Activated CD4-positive, alpha-beta T cell treated with anti-CD3 and anti-CD28 coated beads, Interleukin-2, amount 10 ng/mL, durations not matched to agents 7 days and 5 days (primary cell): ENCODE results near the gene HCN4. TPM values are rescaled to one million over a fixed set of nuclear protein-coding genes. Genes with fewer than 3 reads are reported as not detected.

Experiments
- CTCF ChIA-PET: fragments of 350-600 bp; sonication (Branson Sonifier 250); formaldehyde crosslinking; loops from one replicate; lab custom pipeline; 2021; ENCODE audit warnings: antibody characterized with exemption; lab: Charles Lee
- POLR2A ChIA-PET: fragments of 350-600 bp; sonication (Branson Sonifier 250); formaldehyde crosslinking; loops from one replicate; lab custom pipeline; 2021; ENCODE audit warnings: antibody characterized with exemption; lab: Charles Lee
- DNase-seq: peaks from one replicate; pipeline ENCODE4 v3.0.0-alpha.2; 2020
- H3K27ac Mint-ChIP-seq: one replicate; pipeline ENCODE4 v1.8.0; 2021; ENCODE audit warnings: mild to moderate bottlenecking, moderate library complexity, mixed read lengths
- H3K27me3 Mint-ChIP-seq: one replicate; pipeline ENCODE4 v1.8.0; 2021; ENCODE audit warnings: mixed read lengths
- H3K36me3 Mint-ChIP-seq: one replicate; pipeline ENCODE4 v1.8.0; 2021; ENCODE audit warnings: low read depth, mixed read lengths
- H3K4me1 Mint-ChIP-seq: one replicate; pipeline ENCODE4 v1.8.0; 2021; ENCODE audit warnings: mixed read lengths
- H3K4me3 Mint-ChIP-seq: one replicate; pipeline ENCODE4 v1.8.0; 2021; ENCODE audit warnings: mild to moderate bottlenecking, moderate library complexity, mixed read lengths
- H3K9me3 Mint-ChIP-seq: one replicate; pipeline ENCODE4 v1.8.0; 2021; ENCODE audit warnings: mixed read lengths
- total RNA-seq, 2 experiments: library from RNA; stranded (reverse); gene quantifications; one replicate each; pipeline ENCODE4 v1.2.3, GENCODE V29; 2021

The HCN4 gene
- total RNA-seq, 2 experiments from 2014 or later = not detected

DNA sequence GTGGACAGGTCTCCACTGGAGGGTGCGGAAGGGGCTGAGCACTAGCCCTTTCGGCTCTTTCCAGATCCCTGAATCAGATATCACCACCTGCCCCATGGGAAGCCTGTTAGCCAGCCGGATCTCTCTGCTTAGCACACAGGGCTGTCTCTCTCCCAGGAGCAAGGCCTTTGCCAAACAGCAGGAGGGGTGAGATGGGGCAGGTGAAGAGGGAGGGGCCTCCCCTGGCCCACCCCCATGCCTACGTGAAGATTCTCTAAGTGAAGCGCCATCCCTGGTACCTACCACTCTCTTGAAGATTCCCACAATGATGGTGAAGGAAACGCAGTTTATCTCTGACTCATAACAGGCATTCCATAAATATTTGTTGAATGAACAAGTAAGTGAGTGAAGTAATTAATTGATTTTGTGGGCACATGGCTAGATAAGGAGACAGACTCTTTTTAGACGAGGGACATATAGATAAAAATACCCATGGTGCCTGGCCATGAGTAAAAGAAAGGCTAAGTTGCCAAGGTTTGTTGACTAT is 19.6 kb upstream of the HCN4 start:
- CTCF ChIA-PET = no interaction called here
- POLR2A ChIA-PET = no interaction called here

DNA sequence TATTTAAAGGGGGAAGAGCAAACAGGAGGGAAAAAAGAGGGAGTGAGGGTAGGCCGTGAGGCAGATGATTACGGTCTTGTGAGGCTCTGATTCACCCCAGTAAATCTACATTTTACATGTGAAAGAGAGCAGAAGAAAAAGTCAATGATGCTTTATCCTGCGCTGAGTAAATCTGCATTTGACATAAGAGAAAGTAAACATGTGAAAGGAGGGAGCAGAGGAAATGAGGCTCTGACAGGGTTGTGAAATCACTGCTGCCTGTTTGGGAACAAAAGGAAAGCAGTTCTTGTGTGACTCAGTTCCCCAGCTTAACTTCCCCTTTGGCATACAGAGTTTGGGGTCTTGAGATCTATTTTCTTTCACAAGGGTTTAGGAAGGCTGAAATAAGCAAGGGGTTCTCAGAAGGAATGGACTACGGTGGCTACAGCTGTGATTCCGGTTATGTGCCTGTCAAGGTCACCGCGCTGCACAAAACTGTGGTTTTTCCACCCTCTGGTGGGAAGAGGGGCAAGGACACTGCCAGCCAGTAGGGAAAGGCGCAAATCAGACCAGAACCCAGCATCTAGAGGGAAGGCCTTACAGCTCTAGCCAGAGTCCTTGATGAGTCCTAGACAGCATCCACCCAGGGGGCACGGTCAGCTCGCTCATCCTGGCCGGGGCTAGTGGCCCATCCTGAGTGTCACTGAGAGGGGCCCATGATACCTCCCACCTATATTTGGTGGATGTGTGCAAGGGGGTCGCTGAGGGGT is 18.9 kb upstream of the HCN4 start:
- Mint-ChIP-seq H3K27ac (no peak overlapping the region), H3K4me1 (no peaks in the 10 kb centered on the region), H3K4me3 (no peak overlapping the region), H3K27me3 (peaks cover 8% of the 10 kb centered on the region), H3K9me3 (no peaks in the 10 kb centered on the region), H3K36me3 (no peaks in the 10 kb centered on the region)
- CTCF ChIA-PET = no interaction called here
- POLR2A ChIA-PET = no interaction called here
- DNase-seq = no peak

More for the DNA sequence above, 19.6 kb upstream of the HCN4 start:
- H3K27ac Mint-ChIP-seq = no peak overlapping the region
- H3K4me3 Mint-ChIP-seq = no peak overlapping the region
- DNase-seq = no peak
- H3K36me3 Mint-ChIP-seq = no peaks in the 10 kb centered on the region
- H3K9me3 Mint-ChIP-seq = no peaks in the 10 kb centered on the region
- H3K4me1 Mint-ChIP-seq = no peaks in the 10 kb centered on the region
- peaks cover 8% of the 10 kb centered on the region for H3K27me3 Mint-ChIP-seq

DNA sequence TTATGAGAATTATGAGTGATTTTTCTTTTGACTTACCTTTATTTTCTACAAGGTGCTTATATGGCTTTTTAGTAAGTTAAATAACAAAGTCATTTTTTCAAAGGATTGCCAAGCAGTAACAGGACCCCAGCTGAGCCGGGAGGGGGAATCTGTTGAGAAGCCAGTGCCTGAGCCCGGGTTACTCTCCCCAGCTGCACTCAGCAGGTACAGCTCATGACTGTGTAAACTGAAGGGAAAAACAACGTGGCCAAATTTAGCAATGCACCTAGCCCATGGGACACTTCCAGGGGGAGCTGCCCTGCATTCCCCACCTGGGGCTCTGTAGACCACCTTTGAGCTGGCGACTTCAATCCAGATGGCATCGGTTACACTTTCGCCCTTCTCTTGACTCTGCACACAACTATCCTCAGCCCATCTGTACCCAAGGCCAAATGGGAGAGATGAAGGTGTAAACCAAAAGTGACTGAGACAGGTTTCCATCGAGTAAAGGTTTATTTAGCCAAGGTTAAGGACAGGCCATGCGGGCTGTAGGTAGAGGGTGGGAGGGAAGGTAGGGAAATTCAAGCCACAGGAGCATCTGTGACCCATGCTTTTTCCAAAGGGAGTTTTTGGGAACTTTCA is 18.2 kb upstream of the HCN4 start:
- DNase-seq = no peak
- H3K4me1 Mint-ChIP-seq = no peaks in the 10 kb centered on the region
- no peak overlapping the region for H3K27ac Mint-ChIP-seq
- H3K36me3 Mint-ChIP-seq = no peaks in the 10 kb centered on the region
- no peaks in the 10 kb centered on the region for H3K9me3 Mint-ChIP-seq
- H3K27me3 Mint-ChIP-seq = peaks cover 8% of the 10 kb centered on the region
- H3K4me3 Mint-ChIP-seq = no peak overlapping the region
- CTCF ChIA-PET = no interaction called here
- POLR2A ChIA-PET = no interaction called here

DNA sequence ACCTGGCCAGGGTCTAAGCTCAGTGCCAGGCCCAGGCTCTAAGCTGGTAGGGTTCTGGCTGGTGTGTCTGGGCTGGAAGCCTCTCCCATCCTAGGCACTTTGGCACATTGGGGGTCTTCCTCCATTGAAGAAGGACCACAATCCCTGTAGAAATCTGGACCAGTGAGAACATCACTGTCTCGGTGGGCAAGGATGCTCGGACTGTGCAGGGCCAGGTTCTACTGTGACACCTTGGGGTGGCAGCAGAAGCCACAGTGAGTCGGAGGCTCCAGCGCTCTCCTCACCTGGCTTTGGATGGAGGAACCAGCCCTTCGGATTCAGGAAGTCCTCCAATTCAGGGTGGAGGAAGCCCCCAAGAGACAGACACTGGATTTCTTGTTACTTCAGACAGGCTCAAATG is 17.5 kb upstream of the HCN4 start:
- no peak overlapping the region for H3K27ac Mint-ChIP-seq
- no peak for DNase-seq
- no peaks in the 10 kb centered on the region for H3K4me1 Mint-ChIP-seq
- H3K27me3 Mint-ChIP-seq = peaks cover 8% of the 10 kb centered on the region
- no peaks in the 10 kb centered on the region for H3K9me3 Mint-ChIP-seq
- H3K36me3 Mint-ChIP-seq = no peaks in the 10 kb centered on the region
- CTCF ChIA-PET = no interaction called here
- POLR2A ChIA-PET = no interaction called here
- no peak overlapping the region for H3K4me3 Mint-ChIP-seq

DNA sequence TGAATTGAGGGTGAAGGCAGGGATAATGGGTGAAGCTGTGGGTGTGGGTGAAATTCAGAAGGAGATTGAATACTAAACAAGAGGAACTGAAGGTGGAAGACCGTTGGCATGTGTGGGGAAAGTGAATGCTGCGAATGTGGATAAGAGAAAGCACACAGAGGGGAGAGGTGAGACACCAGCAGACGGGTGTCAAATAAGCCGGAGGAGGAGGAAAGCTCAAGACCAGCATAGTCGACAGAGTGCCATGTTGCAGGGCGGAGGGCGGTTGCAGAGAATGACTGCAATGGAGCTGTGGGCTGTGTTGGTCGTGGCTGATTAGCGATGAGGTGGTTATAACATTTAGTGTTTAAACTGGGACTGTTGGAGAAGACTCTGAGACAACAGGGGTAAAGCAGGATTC is 16.4 kb upstream of the HCN4 start:
- Mint-ChIP-seq H3K4me3 (no peak overlapping the region), H3K27ac (no peak overlapping the region), H3K36me3 (no peaks in the 10 kb centered on the region), H3K9me3 (no peaks in the 10 kb centered on the region), H3K4me1 (no peaks in the 10 kb centered on the region), H3K27me3 (peaks cover 8% of the 10 kb centered on the region)
- ChIA-PET POLR2A (no interaction called here), CTCF (no interaction called here)
- no peak for DNase-seq

DNA sequence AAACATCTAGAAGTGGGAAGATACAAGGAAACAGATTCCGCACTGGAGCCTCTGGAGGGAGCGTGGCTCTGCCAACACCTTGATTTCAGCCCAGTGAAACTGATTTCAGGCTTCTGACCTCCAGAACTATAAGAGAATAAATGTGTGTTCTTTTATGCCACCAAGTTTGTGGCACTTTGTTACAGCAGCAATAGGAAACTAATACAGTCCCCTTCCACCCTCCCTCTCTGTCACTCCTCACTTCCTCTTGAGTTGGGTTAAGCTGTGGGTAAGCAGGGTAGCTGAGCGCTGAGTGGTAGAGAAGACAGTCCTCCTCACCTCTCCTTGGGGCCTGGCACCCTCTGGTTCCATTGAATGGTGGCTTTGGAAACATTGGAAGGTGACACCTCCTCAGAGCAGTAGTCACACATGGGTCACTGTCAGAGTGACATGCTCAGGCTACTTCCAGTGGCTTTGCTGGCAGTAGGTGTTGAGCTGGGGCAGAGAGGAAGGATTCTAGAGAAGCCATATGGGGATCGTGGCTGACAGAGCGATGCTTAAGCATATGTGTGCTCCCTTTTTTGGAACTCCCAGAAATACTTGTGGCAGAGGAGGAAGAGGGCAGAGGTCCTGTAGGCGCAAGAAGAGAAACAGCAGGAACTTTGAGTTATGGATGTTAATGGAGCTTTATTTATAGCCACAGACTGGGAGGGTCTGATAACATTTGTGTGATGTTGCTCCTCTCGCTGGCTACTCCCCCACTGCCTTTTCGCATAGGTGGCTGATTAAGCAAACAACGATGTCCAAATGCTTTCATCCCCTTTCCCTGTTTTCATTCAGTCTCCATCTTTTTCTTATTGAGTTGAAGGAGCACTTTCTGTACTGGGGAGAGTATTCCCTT is 14.8 kb upstream of the HCN4 start:
- no peaks in the 10 kb centered on the region for H3K9me3 Mint-ChIP-seq
- no peaks in the 10 kb centered on the region for H3K36me3 Mint-ChIP-seq
- no peak overlapping the region for H3K27ac Mint-ChIP-seq
- ChIA-PET POLR2A (interaction anchor here (0.7 kb wide), 1 partner anchor 172 kb away, joined by 3 read pairs; no protein-coding TSS in a partner anchor), CTCF (no interaction called here)
- H3K4me1 Mint-ChIP-seq = no peaks in the 10 kb centered on the region
- DNase-seq = no peak
- H3K4me3 Mint-ChIP-seq = no peak overlapping the region
- peaks cover 11% of the 10 kb centered on the region for H3K27me3 Mint-ChIP-seq

DNA sequence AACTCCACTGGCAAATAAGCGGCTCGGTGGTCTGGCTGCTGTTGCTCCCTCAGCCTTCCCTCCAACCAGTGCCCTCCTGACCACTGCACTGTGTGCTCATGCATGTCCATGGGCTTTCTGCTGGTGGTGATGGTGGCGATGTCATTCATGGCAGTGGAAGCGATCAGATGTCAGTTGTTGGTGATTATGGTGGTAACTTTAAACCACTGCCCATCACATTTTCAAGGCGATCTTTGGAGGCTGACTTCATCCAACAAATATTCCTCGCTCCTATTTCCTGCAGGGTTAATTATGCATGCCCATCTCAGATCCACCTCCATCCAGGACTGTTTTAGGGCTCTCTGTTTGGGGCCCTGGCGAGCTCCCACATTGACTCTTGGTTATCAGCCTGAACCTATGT is 13.4 kb upstream of the HCN4 start:
- no peak overlapping the region for H3K4me3 Mint-ChIP-seq
- POLR2A ChIA-PET = no interaction called here
- no peak for DNase-seq
- H3K9me3 Mint-ChIP-seq = no peaks in the 10 kb centered on the region
- CTCF ChIA-PET = no interaction called here
- no peaks in the 10 kb centered on the region for H3K4me1 Mint-ChIP-seq
- H3K27me3 Mint-ChIP-seq = peaks cover 11% of the 10 kb centered on the region
- no peak overlapping the region for H3K27ac Mint-ChIP-seq
- no peaks in the 10 kb centered on the region for H3K36me3 Mint-ChIP-seq

DNA sequence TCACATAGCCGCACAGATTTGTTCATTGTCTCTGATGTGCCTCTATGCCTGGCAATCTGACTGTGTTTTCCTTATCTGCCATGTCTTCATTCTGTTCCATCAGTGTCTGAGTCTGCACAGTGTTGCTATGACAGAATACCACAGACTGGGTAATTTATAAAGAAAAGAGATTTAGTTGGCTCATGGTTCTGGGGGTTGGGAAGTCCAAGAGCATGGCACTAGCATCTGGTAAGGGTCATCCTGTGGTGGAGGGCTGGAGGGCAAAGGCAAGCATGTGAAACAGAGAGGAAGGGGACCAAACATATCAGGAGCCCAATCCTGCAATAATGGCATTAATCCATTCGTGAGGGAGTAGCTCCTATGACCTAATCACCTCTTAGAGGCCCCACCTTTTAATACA is 11.9 kb upstream of the HCN4 start:
- Mint-ChIP-seq H3K36me3 (no peaks in the 10 kb centered on the region), H3K4me3 (no peak overlapping the region), H3K27me3 (peaks cover 9% of the 10 kb centered on the region), H3K4me1 (no peaks in the 10 kb centered on the region), H3K27ac (no peak overlapping the region), H3K9me3 (peaks cover 5% of the 10 kb centered on the region)
- CTCF ChIA-PET = no interaction called here
- POLR2A ChIA-PET = interaction anchor here (0.6 kb wide), 1 partner anchor 68 kb away, joined by 3 read pairs; no protein-coding TSS in a partner anchor
- no peak for DNase-seq

DNA sequence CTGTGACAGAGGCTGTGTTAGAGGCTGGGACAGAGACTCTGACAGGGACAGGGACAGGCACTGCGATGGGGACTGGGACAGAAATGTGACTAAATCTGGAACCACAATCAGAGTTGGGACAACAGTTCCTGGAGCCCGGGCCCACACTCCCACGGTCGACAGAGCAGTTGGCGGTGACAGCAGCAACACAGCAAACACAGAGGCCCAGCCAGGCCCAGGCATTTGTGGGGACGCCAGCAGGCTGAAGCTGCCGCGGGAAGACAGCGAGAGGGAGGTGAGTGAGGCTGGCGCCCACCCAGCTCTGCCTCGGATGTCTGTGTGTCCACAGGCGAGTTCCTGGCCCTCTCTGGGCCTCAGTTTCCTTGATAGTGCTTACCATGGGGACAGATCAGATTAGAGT is 9.3 kb upstream of the HCN4 start:
- Mint-ChIP-seq H3K36me3 (no peaks in the 10 kb centered on the region), H3K4me1 (no peaks in the 10 kb centered on the region), H3K27ac (no peak overlapping the region), H3K4me3 (no peak overlapping the region), H3K27me3 (peaks cover 3% of the 10 kb centered on the region), H3K9me3 (peaks cover 5% of the 10 kb centered on the region)
- ChIA-PET POLR2A (no interaction called here), CTCF (no interaction called here)
- DNase-seq = no peak

DNA sequence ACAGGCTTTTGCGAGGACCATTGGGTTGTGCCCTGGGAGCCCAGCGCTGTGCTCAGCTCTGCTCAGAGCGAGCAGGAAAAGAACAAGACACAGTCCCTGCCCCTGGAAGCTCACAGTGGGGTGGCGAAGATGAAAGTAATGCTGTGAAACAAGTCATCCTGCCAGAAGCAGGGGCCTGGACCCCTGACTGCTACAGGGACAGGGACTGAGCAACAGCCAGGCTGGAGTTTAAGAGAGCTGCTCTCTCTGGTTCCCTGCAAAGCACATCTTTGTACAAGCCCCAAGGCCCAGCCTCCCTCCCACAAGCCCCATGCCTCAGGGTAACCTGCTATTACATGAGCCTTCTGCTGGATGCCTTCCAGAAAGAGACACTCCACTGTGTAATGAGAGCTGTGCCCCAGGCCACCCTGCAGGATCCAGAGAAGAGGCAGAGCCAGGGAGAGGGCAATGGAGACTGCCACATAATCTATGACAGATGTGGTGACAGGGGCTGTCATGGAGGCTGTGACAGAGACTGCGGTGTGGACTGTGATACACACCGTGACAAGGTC is 7.1 kb upstream of the HCN4 start:
- Mint-ChIP-seq H3K4me3 (no peak overlapping the region), H3K4me1 (no peaks in the 10 kb centered on the region), H3K27me3 (peaks cover 18% of the 10 kb centered on the region), H3K36me3 (no peaks in the 10 kb centered on the region), H3K27ac (no peak overlapping the region), H3K9me3 (peaks cover 5% of the 10 kb centered on the region)
- ChIA-PET POLR2A (no interaction called here), CTCF (no interaction called here)
- no peak for DNase-seq

DNA sequence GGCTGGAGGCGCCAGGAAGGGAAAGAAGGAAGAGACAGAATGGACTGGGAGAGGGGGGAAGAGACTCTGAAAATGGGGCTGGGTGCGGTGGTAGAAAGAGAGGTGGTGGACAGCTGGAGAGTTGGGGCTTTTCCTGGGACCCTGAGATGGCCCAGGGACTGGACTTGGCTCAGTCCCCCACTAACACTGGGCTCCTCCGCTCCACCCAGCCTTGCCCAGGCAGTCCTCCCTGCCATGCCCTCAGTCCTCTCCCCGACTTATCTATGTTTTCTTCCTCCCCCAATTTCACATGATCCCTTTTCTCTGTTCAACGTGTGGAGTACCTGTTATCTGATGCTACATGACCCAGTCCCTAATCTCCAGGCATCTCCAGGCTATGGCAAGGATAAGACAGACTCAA is 6.3 kb upstream of the HCN4 start:
- no peak for DNase-seq
- Mint-ChIP-seq H3K27me3 (peaks cover 27% of the 10 kb centered on the region), H3K9me3 (peaks cover 5% of the 10 kb centered on the region), H3K4me1 (peaks cover under 1% of the 10 kb centered on the region), H3K4me3 (no peak overlapping the region), H3K36me3 (no peaks in the 10 kb centered on the region), H3K27ac (no peak overlapping the region)
- CTCF ChIA-PET = no interaction called here
- POLR2A ChIA-PET = no interaction called here

DNA sequence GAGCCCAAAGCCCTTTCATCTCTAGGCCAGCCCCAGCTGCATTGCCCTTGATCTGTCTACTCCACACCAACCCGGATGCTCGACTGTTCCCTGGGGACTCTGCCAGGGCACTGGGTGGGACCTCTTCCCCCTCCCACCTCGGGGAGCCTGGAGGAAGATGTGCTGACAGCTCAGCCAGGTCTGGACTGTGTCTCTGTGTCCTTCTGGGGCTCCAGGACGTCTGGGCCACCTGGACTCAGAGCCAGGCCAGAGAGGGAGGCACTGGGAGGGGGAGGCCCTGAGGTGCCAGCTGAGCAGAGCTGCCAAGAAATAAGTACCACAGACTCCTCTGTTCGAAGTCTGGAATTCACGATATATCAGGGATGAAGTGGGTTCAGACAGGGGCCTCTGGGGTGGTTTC is 5.8 kb upstream of the HCN4 start:
- POLR2A ChIA-PET = no interaction called here
- H3K4me3 Mint-ChIP-seq = no peak overlapping the region

More for the DNA sequence above, 5.8 kb upstream of the HCN4 start:
- H3K4me1 Mint-ChIP-seq = peaks cover 3% of the 10 kb centered on the region
- H3K27me3 Mint-ChIP-seq = peaks cover 28% of the 10 kb centered on the region
- H3K27ac Mint-ChIP-seq = no peak overlapping the region
- CTCF ChIA-PET = no interaction called here
- H3K36me3 Mint-ChIP-seq = no peaks in the 10 kb centered on the region
- H3K9me3 Mint-ChIP-seq = peaks cover 5% of the 10 kb centered on the region
- no peak for DNase-seq
